ENCODE data around the gene KRTCAP2.

Gene KRTCAP2

DNA sequence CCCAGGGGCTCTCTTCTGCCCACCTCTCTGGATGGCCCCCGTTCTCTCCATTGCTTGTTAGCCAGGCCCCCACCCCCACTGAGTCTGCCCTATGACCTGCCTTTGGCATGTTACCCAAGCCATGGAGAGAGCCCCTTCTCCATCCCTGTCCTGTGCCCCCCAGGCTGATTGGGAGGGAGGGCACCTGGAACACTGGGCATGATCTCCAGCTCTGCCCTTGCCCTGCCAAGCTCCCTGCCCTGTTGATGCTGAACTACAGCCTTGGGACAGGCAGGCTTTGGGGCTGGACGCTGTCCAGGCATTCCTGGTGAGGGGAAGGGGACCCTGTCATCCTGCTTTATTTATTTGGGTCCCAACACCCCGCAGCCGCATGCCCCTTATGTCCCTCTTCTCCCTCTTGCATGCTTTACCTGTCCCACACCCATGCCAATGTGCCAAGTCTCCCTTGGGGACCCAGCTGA lies 11.3 kb upstream of the KRTCAP2 start:
- H3K27ac ChIP-seq, result no peak overlapping the region
- TF ChIP-seq, protein P1, sequence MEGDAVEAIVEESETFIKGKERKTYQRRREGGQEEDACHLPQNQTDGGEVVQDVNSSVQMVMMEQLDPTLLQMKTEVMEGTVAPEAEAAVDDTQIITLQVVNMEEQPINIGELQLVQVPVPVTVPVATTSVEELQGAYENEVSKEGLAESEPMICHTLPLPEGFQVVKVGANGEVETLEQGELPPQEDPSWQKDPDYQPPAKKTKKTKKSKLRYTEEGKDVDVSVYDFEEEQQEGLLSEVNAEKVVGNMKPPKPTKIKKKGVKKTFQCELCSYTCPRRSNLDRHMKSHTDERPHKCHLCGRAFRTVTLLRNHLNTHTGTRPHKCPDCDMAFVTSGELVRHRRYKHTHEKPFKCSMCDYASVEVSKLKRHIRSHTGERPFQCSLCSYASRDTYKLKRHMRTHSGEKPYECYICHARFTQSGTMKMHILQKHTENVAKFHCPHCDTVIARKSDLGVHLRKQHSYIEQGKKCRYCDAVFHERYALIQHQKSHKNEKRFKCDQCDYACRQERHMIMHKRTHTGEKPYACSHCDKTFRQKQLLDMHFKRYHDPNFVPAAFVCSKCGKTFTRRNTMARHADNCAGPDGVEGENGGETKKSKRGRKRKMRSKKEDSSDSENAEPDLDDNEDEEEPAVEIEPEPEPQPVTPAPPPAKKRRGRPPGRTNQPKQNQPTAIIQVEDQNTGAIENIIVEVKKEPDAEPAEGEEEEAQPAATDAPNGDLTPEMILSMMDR (IDR thresholded peaks at IDR 0.05), result no peak
- TF ChIP-seq ZFX (IDR thresholded peaks at IDR 0.05; ENCODE audit: borderline replicate concordance), result no peak

DNA sequence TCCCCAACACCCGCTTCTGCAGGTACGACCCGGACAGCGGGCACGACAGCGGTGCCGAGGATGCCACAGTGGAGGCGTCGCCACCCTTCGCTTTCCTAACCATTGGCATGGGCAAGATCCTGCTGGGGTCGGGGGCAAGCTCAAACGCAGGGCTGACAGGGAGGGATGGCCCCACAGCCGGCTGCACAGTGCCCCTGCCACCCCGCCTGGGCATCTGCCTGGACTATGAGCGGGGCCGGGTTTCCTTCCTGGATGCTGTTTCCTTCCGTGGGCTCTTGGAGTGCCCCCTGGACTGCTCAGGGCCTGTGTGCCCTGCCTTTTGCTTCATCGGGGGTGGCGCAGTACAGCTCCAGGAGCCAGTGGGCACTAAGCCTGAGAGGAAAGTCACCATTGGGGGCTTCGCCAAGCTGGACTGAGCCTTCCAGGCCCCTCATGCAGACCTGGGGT lies 10.7 kb upstream of the KRTCAP2 start:
- no peak for TF ChIP-seq ZFX (IDR thresholded peaks at IDR 0.05; ENCODE audit: borderline replicate concordance)
- TF ChIP-seq, protein P1 (IDR thresholded peaks at IDR 0.05), result no peak
- no peak overlapping the region for H3K27ac ChIP-seq

DNA sequence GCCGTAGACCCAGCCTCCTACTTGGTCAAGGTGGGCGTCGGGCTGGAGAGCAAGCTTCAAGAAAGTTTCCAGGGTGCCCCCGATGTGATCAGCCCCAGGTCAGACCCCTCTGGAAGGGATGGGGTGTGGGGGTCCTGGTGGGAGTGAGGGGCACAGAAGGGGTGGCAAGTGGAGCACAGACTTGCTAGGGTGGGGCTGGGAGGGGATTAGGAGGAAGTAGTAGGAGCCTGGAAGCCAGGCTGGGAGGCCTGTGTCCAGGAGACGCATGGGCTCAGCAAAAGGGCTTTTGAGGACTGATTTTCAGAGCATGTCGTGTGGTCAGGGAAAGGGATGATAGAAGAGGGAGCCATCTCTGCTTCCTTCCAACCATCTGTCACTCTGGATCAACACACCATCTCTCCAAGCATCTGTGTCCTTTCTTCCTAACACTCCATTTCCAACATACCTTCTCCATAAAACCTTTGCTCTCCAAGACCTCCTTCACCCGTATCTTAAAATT lies 9.0 kb upstream of the KRTCAP2 start:
- TF ChIP-seq, protein P1 (IDR thresholded peaks at IDR 0.05), result no peak
- TF ChIP-seq ZFX (IDR thresholded peaks at IDR 0.05; ENCODE audit: borderline replicate concordance), result no peak
- no peak overlapping the region for H3K27ac ChIP-seq

DNA sequence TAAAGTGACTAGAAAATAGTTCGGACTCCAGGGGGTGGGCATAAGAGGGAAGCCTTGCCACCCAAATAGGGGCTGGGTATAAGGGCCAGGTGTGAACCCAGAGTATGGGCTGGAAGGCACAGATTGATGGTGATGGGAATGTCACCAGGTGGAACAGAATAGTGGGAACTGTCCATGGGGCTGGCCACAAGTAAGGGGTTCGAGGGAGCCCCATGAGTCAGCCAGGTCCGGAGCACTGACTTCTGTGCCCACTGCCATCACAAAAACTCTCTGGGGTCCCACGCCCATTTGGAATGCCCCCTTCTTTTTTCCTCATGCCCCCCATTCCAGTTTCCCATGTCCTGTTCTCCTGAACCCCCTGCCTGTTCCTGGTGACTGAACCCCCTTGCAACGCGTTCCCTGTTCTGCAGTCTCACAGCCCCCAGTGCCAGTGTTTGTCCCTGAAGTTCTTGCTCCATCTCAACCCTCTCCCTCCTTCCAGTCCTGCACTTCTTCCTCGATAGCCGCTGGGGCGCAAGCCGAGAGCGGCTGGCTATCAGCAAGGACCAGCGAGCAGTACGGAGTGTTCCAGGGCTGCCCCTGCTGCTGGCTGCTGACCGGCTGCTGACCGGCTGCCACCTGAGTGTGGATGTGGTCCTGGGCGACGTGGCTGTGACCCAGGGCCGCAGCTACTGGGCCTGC lies 8.4 kb upstream of the KRTCAP2 start:
- H3K27ac ChIP-seq, result no peak overlapping the region
- no peak for TF ChIP-seq ZFX (IDR thresholded peaks at IDR 0.05; ENCODE audit: borderline replicate concordance)
- TF ChIP-seq, protein P1 (IDR thresholded peaks at IDR 0.05), result no peak

DNA sequence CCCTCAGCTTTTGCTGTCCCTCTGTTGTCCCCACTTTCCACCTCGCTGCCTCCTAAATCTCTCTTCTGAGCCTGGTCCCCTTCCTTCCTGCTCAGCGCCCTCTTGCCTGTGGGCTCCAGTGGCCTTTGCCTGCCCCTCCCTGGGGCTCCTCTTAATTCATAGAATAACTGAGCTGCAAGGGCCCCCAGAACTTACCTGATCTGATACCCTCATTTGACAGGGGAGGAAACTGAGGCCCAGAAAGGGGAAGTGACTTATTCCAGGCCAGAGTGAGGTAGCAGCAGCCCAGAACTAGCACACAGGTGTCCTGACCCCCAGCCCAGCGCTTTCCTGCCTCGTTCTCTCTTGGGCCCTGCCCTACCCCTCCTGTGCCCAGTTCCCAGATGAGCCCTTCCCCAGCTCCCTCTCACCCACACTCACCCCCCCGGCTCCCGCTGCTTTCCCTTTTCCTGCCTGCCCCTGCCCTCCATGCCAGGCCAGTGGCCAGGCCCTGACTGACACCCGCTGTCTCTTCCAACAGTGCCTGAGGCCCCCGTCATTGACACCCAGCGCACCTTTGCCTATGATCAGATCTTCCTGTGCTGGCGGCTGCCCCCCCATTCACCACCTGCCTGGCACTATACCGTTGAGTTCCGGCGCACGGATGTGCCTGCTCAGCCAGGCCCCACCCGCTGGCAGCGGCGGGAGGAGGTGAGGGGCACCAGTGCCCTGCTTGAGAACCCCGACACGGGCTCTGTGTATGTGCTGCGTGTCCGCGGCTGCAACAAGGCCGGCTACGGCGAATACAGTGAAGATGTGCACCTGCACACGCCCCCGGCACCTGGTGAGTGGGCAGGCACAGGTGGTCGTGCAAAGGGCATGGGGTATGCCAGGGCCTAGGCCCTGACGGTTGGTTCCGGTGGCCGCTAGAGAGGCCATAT lies 6.3 kb upstream of the KRTCAP2 start:
- H3K27ac ChIP-seq, result no peak overlapping the region
- TF ChIP-seq ZFX (IDR thresholded peaks at IDR 0.05; ENCODE audit: borderline replicate concordance), result no peak
- TF ChIP-seq, protein P1 (IDR thresholded peaks at IDR 0.05), result no peak

DNA sequence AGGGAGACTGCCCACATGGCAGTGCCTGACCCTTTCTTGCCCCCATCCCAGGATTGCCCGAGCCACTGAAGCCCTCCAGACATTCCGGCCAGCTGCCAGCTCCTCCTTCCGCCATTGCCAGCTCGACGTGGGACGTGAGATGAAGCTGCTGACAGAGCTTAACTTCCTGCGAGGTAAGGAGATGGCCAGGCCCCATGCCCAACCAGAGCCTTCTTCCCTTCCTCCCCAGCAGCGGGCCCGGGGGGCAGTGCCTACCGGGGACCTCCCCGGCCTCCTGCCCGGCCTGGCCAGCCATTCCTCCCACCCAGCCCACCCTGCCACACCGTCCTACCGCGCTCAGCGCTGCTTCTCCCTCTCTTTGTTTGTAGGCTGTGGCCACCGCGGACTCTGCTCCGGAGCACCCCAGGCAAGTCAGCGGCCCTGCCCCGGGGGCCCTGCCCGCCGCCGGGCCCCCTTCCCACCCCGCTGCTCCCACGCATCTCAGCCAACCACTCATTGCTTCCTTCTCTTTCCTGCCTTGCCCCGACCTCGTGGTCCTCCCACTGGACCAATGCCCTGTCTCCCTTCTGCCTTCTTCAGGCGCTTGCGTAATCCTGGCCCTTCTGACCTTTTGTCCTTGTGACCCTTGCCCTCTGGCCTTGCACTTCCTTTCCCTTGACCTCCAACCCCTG lies 5.5 kb upstream of the KRTCAP2 start:
- no peak overlapping the region for H3K27ac ChIP-seq
- TF ChIP-seq ZFX (IDR thresholded peaks at IDR 0.05; ENCODE audit: borderline replicate concordance), result no peak
- TF ChIP-seq, protein P1 (IDR thresholded peaks at IDR 0.05), result no peak

All from 22Rv1 (cell line).